SKM-1 treated with dmso at 0.1 percent for 144 hours (cell line): ENCODE results near the gene SEMA3C.

Experiments used
- DNase-seq: peaks from one replicate; lab custom pipeline; 2025; ENCODE audit not compliant: unreplicated experiment; lab: John Stamatoyannopoulos, UW

Gene SEMA3C

GRCh38 chr7:80708123-80708522 lies 210.7 kb downstream of the SEMA3C start:
- DNase-seq, result peak; percentile 91

- no peak for DNase-seq
Observed at GRCh38 chr7:80707318-80707717, 211.5 kb downstream of the SEMA3C start.

- no peak for DNase-seq
Observed at GRCh38 chr7:80705130-80705781, 213.6 kb downstream of the SEMA3C start.

GRCh38 chr7:80703272-80703671 lies 215.6 kb downstream of the SEMA3C start:
- DNase-seq, result no peak

- DNase-seq, result no peak
Observed at GRCh38 chr7:80699721-80700256, 219.1 kb downstream of the SEMA3C start.

- DNase-seq, result peak; percentile 41
Observed at GRCh38 chr7:80699045-80699638, 219.7 kb downstream of the SEMA3C start.
